Fibroblast of the aortic adventitia (primary cell): ENCODE data around the gene ADAMTS13. TPM values are rescaled to one million over a fixed set of nuclear protein-coding genes. Genes with fewer than 3 reads are reported as not detected.

Source experiments
- DNase-seq: peaks from one replicate; pipeline ENCODE4 v3.0.0-alpha.2; 2010; ENCODE audit warnings: low read depth
- H3K4me3 ChIP-seq: 2 replicates; pipeline ENCODE4 v1.5.1; 2011; ENCODE audit warnings: low read depth, mild to moderate bottlenecking, control low read depth, low read length, moderate library complexity
- CTCF ChIP-seq: IDR thresholded peaks from 2 replicates; pipeline ENCODE4 v1.5.1; 2011; ENCODE audit warnings: mild to moderate bottlenecking, low read length, control low read depth, inconsistent platforms; ENCODE audit not compliant: insufficient read depth
- total RNA-seq: library from RNA; depleted of rRNA; stranded (reverse); fragments of >200 nt; gene quantifications from 2 replicates; pipeline ENCODE4 v1.2.3, GENCODE V29; 2012; ENCODE audit warnings: low replicate concordance

The ADAMTS13 gene
- total RNA-seq, 1 donor: 1.4 TPM

- TF ChIP-seq CTCF: no peak
- no peak for DNase-seq
- no peak overlapping the region for H3K4me3 ChIP-seq
Measured at GRCh38 chr9:133378408-133378962, 43.7 kb upstream of the ADAMTS13 start.

GRCh38 chr9:133379153-133380086 is 42.7 kb upstream of the ADAMTS13 start:
- no peak for DNase-seq
- H3K4me3 ChIP-seq: no peak overlapping the region
- no peak for TF ChIP-seq CTCF

- TF ChIP-seq CTCF: no peak
- DNase-seq: no peak
- no peak overlapping the region for H3K4me3 ChIP-seq
Measured at GRCh38 chr9:133380734-133381133, 41.4 kb upstream of the ADAMTS13 start.

GRCh38 chr9:133382507-133383141 is 39.5 kb upstream of the ADAMTS13 start:
- no peak for DNase-seq
- no peak for TF ChIP-seq CTCF
- no peak overlapping the region for H3K4me3 ChIP-seq

- H3K4me3 ChIP-seq: no peak overlapping the region
- TF ChIP-seq CTCF: no peak
- DNase-seq: no peak
Measured at GRCh38 chr9:133383438-133383837, 38.7 kb upstream of the ADAMTS13 start.

- no peak overlapping the region for H3K4me3 ChIP-seq
- no peak for TF ChIP-seq CTCF
- DNase-seq: no peak
Measured at GRCh38 chr9:133384736-133385321, 37.3 kb upstream of the ADAMTS13 start.
